ENCODE results near the gene CFI.
"Not testable (repeated sequence)": the region's sequence is repeated elsewhere in the genome, so short reads cannot be mapped to it uniquely, and the experiment has no call there.

Gene CFI

GRCh38 chr4:109803924-109804571 lies 2.2 kb upstream of the CFI start:
- TF ChIP-seq SPI1 (IDR thresholded peaks at IDR 0.05; ENCODE audit: low read depth, low read length) (no peak), POU2F2 (IDR thresholded peaks at IDR 0.05; ENCODE audit: low read depth, low read length) (no peak), TAF1 (IDR thresholded peaks at IDR 0.05; ENCODE audit: low read depth, low read length) (no peak), POLR2A (IDR thresholded peaks at IDR 0.05; ENCODE audit: low read depth, low read length) (no peak), POLR2AphosphoS5 (IDR thresholded peaks at IDR 0.05; ENCODE audit: low read depth, low read length) (no peak), PAX5 (IDR thresholded peaks at IDR 0.05; ENCODE audit: insufficient read depth, low read length, severe bottlenecking) (no peak)
- DNase-seq (ENCODE audit: insufficient read length, low spot score) = peak; percentile 4
- FAIRE-seq = peak; percentile 77

GRCh38 chr4:109801099-109801789 lies 555 bp downstream of the CFI start:
- TF ChIP-seq SPI1 (IDR thresholded peaks at IDR 0.05; ENCODE audit: low read depth, low read length) = no peak
- TF ChIP-seq POLR2AphosphoS5 (IDR thresholded peaks at IDR 0.05; ENCODE audit: low read depth, low read length) = no peak
- no peak for TF ChIP-seq POLR2A (IDR thresholded peaks at IDR 0.05; ENCODE audit: low read depth, low read length)
- no peak for TF ChIP-seq TAF1 (IDR thresholded peaks at IDR 0.05; ENCODE audit: low read depth, low read length)
- no peak for TF ChIP-seq PAX5 (IDR thresholded peaks at IDR 0.05; ENCODE audit: insufficient read depth, low read length, severe bottlenecking)
- no peak for TF ChIP-seq POU2F2 (IDR thresholded peaks at IDR 0.05; ENCODE audit: low read depth, low read length)
- DNase-seq (ENCODE audit: insufficient read length, low spot score) = no peak

GRCh38 chr4:109798866-109799265 lies 2.9 kb downstream of the CFI start:
- no peak for TF ChIP-seq POLR2A (IDR thresholded peaks at IDR 0.05; ENCODE audit: low read depth, low read length)
- no peak for TF ChIP-seq TAF1 (IDR thresholded peaks at IDR 0.05; ENCODE audit: low read depth, low read length)
- TF ChIP-seq POU2F2 (IDR thresholded peaks at IDR 0.05; ENCODE audit: low read depth, low read length) = no peak
- no peak for TF ChIP-seq POLR2AphosphoS5 (IDR thresholded peaks at IDR 0.05; ENCODE audit: low read depth, low read length)
- no peak for TF ChIP-seq PAX5 (IDR thresholded peaks at IDR 0.05; ENCODE audit: insufficient read depth, low read length, severe bottlenecking)
- TF ChIP-seq SPI1 (IDR thresholded peaks at IDR 0.05; ENCODE audit: low read depth, low read length) = no peak
- DNase-seq (ENCODE audit: insufficient read length, low spot score) = no peak
- FAIRE-seq = no peak

More at GRCh38 chr4:109801099-109801789, 555 bp downstream of the CFI start:
- FAIRE-seq = no peak

- FAIRE-seq (no peak), DNase-seq (ENCODE audit: insufficient read length, low spot score) (no peak)
- TF ChIP-seq POLR2A (IDR thresholded peaks at IDR 0.05; ENCODE audit: low read depth, low read length) (no peak), SPI1 (IDR thresholded peaks at IDR 0.05; ENCODE audit: low read depth, low read length) (no peak), POLR2AphosphoS5 (IDR thresholded peaks at IDR 0.05; ENCODE audit: low read depth, low read length) (no peak), TAF1 (IDR thresholded peaks at IDR 0.05; ENCODE audit: low read depth, low read length) (no peak), POU2F2 (IDR thresholded peaks at IDR 0.05; ENCODE audit: low read depth, low read length) (no peak), PAX5 (IDR thresholded peaks at IDR 0.05; ENCODE audit: insufficient read depth, low read length, severe bottlenecking) (no peak)
Observed at GRCh38 chr4:109795059-109795458, 6.7 kb downstream of the CFI start.

GRCh38 chr4:109787807-109788206 lies 14.0 kb downstream of the CFI start:
- FAIRE-seq = no peak
- TF ChIP-seq PAX5 (IDR thresholded peaks at IDR 0.05; ENCODE audit: insufficient read depth, low read length, severe bottlenecking) (no peak), TAF1 (IDR thresholded peaks at IDR 0.05; ENCODE audit: low read depth, low read length) (no peak), POU2F2 (IDR thresholded peaks at IDR 0.05; ENCODE audit: low read depth, low read length) (no peak), SPI1 (IDR thresholded peaks at IDR 0.05; ENCODE audit: low read depth, low read length) (no peak), POLR2AphosphoS5 (IDR thresholded peaks at IDR 0.05; ENCODE audit: low read depth, low read length) (no peak), POLR2A (IDR thresholded peaks at IDR 0.05; ENCODE audit: low read depth, low read length) (no peak)
- DNase-seq (ENCODE audit: insufficient read length, low spot score) = no peak

- DNase-seq (ENCODE audit: insufficient read length, low spot score) = no peak
- no peak for FAIRE-seq
Observed at GRCh38 chr4:109786846-109787245, 15.0 kb downstream of the CFI start.

GRCh38 chr4:109782092-109782491 lies 19.7 kb downstream of the CFI start:
- FAIRE-seq; DNase-seq (ENCODE audit: insufficient read length, low spot score): not testable (repeated sequence)

More at GRCh38 chr4:109786846-109787245, 15.0 kb downstream of the CFI start:
- no peak for TF ChIP-seq POLR2A (IDR thresholded peaks at IDR 0.05; ENCODE audit: low read depth, low read length)
- no peak for TF ChIP-seq SPI1 (IDR thresholded peaks at IDR 0.05; ENCODE audit: low read depth, low read length)
- no peak for TF ChIP-seq POU2F2 (IDR thresholded peaks at IDR 0.05; ENCODE audit: low read depth, low read length)
- TF ChIP-seq TAF1 (IDR thresholded peaks at IDR 0.05; ENCODE audit: low read depth, low read length) = no peak
- no peak for TF ChIP-seq PAX5 (IDR thresholded peaks at IDR 0.05; ENCODE audit: insufficient read depth, low read length, severe bottlenecking)

- DNase-seq (ENCODE audit: insufficient read length, low spot score) (no peak), FAIRE-seq (no peak)
- no peak for TF ChIP-seq SPI1 (IDR thresholded peaks at IDR 0.05; ENCODE audit: low read depth, low read length)
- no peak for TF ChIP-seq POU2F2 (IDR thresholded peaks at IDR 0.05; ENCODE audit: low read depth, low read length)
- TF ChIP-seq POLR2AphosphoS5 (IDR thresholded peaks at IDR 0.05; ENCODE audit: low read depth, low read length) = no peak
- no peak for TF ChIP-seq TAF1 (IDR thresholded peaks at IDR 0.05; ENCODE audit: low read depth, low read length)
- no peak for TF ChIP-seq POLR2A (IDR thresholded peaks at IDR 0.05; ENCODE audit: low read depth, low read length)
- TF ChIP-seq PAX5 (IDR thresholded peaks at IDR 0.05; ENCODE audit: insufficient read depth, low read length, severe bottlenecking) = no peak
Observed at GRCh38 chr4:109764789-109765402, 36.9 kb downstream of the CFI start.

- DNase-seq (ENCODE audit: insufficient read length, low spot score) = no peak
- FAIRE-seq = no peak
- no peak for TF ChIP-seq POLR2A (IDR thresholded peaks at IDR 0.05; ENCODE audit: low read depth, low read length)
- TF ChIP-seq POLR2AphosphoS5 (IDR thresholded peaks at IDR 0.05; ENCODE audit: low read depth, low read length) = no peak
- no peak for TF ChIP-seq PAX5 (IDR thresholded peaks at IDR 0.05; ENCODE audit: insufficient read depth, low read length, severe bottlenecking)
- no peak for TF ChIP-seq TAF1 (IDR thresholded peaks at IDR 0.05; ENCODE audit: low read depth, low read length)
- no peak for TF ChIP-seq POU2F2 (IDR thresholded peaks at IDR 0.05; ENCODE audit: low read depth, low read length)
- no peak for TF ChIP-seq SPI1 (IDR thresholded peaks at IDR 0.05; ENCODE audit: low read depth, low read length)
Observed at GRCh38 chr4:109764376-109764775, 37.4 kb downstream of the CFI start.
